Astrocyte (in vitro differentiated cells and primary cell): ENCODE measurements around the gene PPM1H.

ENCODE experiments used
- CTCF ChIP-seq: IDR thresholded peaks from 2 replicates; pipeline ENCODE4 v1.5.1; 2011; ENCODE audit warnings: low read depth, mild to moderate bottlenecking, inconsistent platforms, low read length, moderate library complexity; ENCODE audit not compliant: insufficient read depth
- EZH2 ChIP-seq: IDR thresholded peaks from 2 replicates; pipeline ENCODE4 v1.6.1; 2012; ENCODE audit warnings: mild to moderate bottlenecking, low read length, inconsistent platforms; ENCODE audit not compliant: insufficient read depth

- no peak for TF ChIP-seq CTCF
- no peak for TF ChIP-seq EZH2
Observed at GRCh38 chr12:62724947-62725451, 210.0 kb downstream of the PPM1H start.
